WTC11 (cell line): ENCODE results near the gene BCL2A1. TPM values are rescaled to one million over a fixed set of nuclear protein-coding genes. Genes with fewer than 3 reads are reported as not detected.
"Not testable (repeated sequence)": the region's sequence is repeated elsewhere in the genome, so short reads cannot be mapped to it uniquely, and the experiment has no call there.

Source experiments
- ATAC-seq: fragments of 200-7000 bp; cut with Tn5 transposase; 2 replicates; pipeline ENCODE4 v1.10.0; 2021; ENCODE audit warnings: mild to moderate bottlenecking, moderate library complexity
- CTCF ChIA-PET: fragments of 300-600 bp; sonication (Branson Sonifier 250); formaldehyde crosslinking; loops from one replicate; lab custom pipeline; 2021; ENCODE audit warnings: antibody characterized with exemption; lab: Charles Lee
- POLR2A ChIA-PET: fragments of 350-600 bp; sonication (Branson Sonifier 250); formaldehyde crosslinking; loops from one replicate; lab custom pipeline; 2021; ENCODE audit warnings: antibody characterized with exemption; lab: Charles Lee
- DNase-seq: peaks from one replicate; pipeline ENCODE4 v3.0.0; 2021; ENCODE audit warnings: low spot score
- H3K27ac Mint-ChIP-seq: 2 replicates; pipeline ENCODE4 v1.8.0; 2021; ENCODE audit warnings: mixed read lengths
- H3K27me3 Mint-ChIP-seq: 2 replicates; pipeline ENCODE4 v1.8.0; 2021; ENCODE audit warnings: low read depth, mild to moderate bottlenecking, moderate library complexity, mixed read lengths
- H3K36me3 Mint-ChIP-seq: 2 replicates; pipeline ENCODE4 v1.8.0; 2021; ENCODE audit warnings: mixed read lengths
- H3K4me1 Mint-ChIP-seq: 2 replicates; pipeline ENCODE4 v1.8.0; 2022; ENCODE audit warnings: mixed read lengths
- H3K4me3 Mint-ChIP-seq: 2 replicates; pipeline ENCODE4 v1.8.0; 2021; ENCODE audit warnings: mild to moderate bottlenecking, moderate library complexity, mixed read lengths
- H3K9me3 Mint-ChIP-seq: 2 replicates; pipeline ENCODE4 v1.8.0; 2021; ENCODE audit warnings: mixed read lengths
- AFF4 ChIP-seq: sonication (generic); formaldehyde crosslinking; IDR thresholded peaks from 2 replicates; pipeline ENCODE4 v1.8.1; 2023; ENCODE audit warnings: mild to moderate bottlenecking, missing genetic modification reagents, borderline replicate concordance
- FOXJ3 ChIP-seq: sonication (generic); formaldehyde crosslinking; IDR thresholded peaks from 2 replicates; pipeline ENCODE4 v1.9.0; 2021; ENCODE audit warnings: missing genetic modification reagents, mild to moderate bottlenecking, borderline replicate concordance
- JAZF1 ChIP-seq: fragments of 250-450 bp; sonication (Bioruptor Pico); IDR thresholded peaks from 2 replicates; pipeline ENCODE4 v1.9.0; 2021; ENCODE audit warnings: moderate library complexity, mild to moderate bottlenecking, inconsistent platforms
- MLX ChIP-seq: sonication (generic); formaldehyde crosslinking; IDR thresholded peaks from 2 replicates; pipeline ENCODE4 v1.8.1; 2023; ENCODE audit warnings: mild to moderate bottlenecking, missing genetic modification reagents, moderate library complexity
- NFATC4 ChIP-seq: fragments of 250-450 bp; sonication (Bioruptor Pico); IDR thresholded peaks from 2 replicates; pipeline ENCODE4 v1.9.0; 2021; ENCODE audit warnings: mild to moderate bottlenecking
- NFE2L1 ChIP-seq: sonication (generic); formaldehyde crosslinking; IDR thresholded peaks from 2 replicates; pipeline ENCODE4 v1.8.1; 2023; ENCODE audit warnings: missing genetic modification reagents
- NR3C1 ChIP-seq: sonication (generic); formaldehyde crosslinking; conservative IDR thresholded peaks from 2 replicates; pipeline ENCODE4 v1.8.1; 2023; ENCODE audit warnings: low read depth, mild to moderate bottlenecking, missing genetic modification reagents
- RORB ChIP-seq: fragments of 250-450 bp; sonication (Bioruptor Pico); IDR thresholded peaks from 2 replicates; pipeline ENCODE4 v1.9.0; 2021; ENCODE audit warnings: mild to moderate bottlenecking
- TEAD1 ChIP-seq: sonication (generic); formaldehyde crosslinking; IDR thresholded peaks from 2 replicates; pipeline ENCODE4 v1.8.0; 2022; ENCODE audit warnings: mild to moderate bottlenecking, missing genetic modification reagents
- TP53 ChIP-seq: sonication (generic); formaldehyde crosslinking; IDR thresholded peaks from 2 replicates; pipeline ENCODE4 v1.8.1; 2023; ENCODE audit warnings: mild to moderate bottlenecking, missing genetic modification reagents
- USF1 ChIP-seq: sonication (generic); formaldehyde crosslinking; IDR thresholded peaks from 2 replicates; pipeline ENCODE4 v1.8.0; 2022; ENCODE audit warnings: mild to moderate bottlenecking, missing genetic modification reagents
- ZNF121 ChIP-seq: sonication (generic); formaldehyde crosslinking; IDR thresholded peaks from 2 replicates; pipeline ENCODE4 v1.8.0; 2023; ENCODE audit warnings: missing genetic modification reagents
- ZNF138 ChIP-seq: sonication (generic); formaldehyde crosslinking; conservative IDR thresholded peaks from 2 replicates; pipeline ENCODE4 v1.8.1; 2022; ENCODE audit warnings: mild to moderate bottlenecking, moderate library complexity, missing genetic modification reagents
- ZNF263 ChIP-seq: sonication (generic); formaldehyde crosslinking; IDR thresholded peaks from 2 replicates; pipeline ENCODE4 v1.8.1; 2022; ENCODE audit warnings: low read depth, mild to moderate bottlenecking, moderate library complexity, missing genetic modification reagents
- total RNA-seq: library from RNA; stranded (reverse); gene quantifications from 3 replicates; pipeline ENCODE4 v1.2.3, GENCODE V29; 2021
- TF ChIP-seq, protein P1 (sequence below): sonication (generic); formaldehyde crosslinking; IDR thresholded peaks from 2 replicates; pipeline ENCODE4 v1.8.1; 2022; ENCODE audit warnings: low read depth, missing genetic modification reagents, borderline replicate concordance
- TF ChIP-seq, protein P2 (sequence below): sonication (generic); formaldehyde crosslinking; IDR thresholded peaks from 2 replicates; pipeline ENCODE4 v1.8.0; 2022; ENCODE audit warnings: mild to moderate bottlenecking, missing genetic modification reagents
- TF ChIP-seq, protein P3 (sequence below): sonication (generic); formaldehyde crosslinking; IDR thresholded peaks from 2 replicates; pipeline ENCODE4 v1.8.1; 2023; ENCODE audit warnings: mild to moderate bottlenecking, missing genetic modification reagents

The BCL2A1 gene
- total RNA-seq, 1 experiment from 2014 or later = 0.28 TPM

GRCh38 chr15:79964232-79964805 lies 6.7 kb downstream of the BCL2A1 start:
- ATAC-seq (no peak), DNase-seq (no peak)
- H3K4me3 Mint-ChIP-seq = no peak overlapping the region
- H3K27ac Mint-ChIP-seq = no peak overlapping the region
- no peaks in the 10 kb centered on the region for H3K27me3 Mint-ChIP-seq
- TF ChIP-seq, protein P1, sequence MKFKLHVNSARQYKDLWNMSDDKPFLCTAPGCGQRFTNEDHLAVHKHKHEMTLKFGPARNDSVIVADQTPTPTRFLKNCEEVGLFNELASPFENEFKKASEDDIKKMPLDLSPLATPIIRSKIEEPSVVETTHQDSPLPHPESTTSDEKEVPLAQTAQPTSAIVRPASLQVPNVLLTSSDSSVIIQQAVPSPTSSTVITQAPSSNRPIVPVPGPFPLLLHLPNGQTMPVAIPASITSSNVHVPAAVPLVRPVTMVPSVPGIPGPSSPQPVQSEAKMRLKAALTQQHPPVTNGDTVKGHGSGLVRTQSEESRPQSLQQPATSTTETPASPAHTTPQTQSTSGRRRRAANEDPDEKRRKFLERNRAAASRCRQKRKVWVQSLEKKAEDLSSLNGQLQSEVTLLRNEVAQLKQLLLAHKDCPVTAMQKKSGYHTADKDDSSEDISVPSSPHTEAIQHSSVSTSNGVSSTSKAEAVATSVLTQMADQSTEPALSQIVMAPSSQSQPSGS = no peak
- TF ChIP-seq, protein P2, sequence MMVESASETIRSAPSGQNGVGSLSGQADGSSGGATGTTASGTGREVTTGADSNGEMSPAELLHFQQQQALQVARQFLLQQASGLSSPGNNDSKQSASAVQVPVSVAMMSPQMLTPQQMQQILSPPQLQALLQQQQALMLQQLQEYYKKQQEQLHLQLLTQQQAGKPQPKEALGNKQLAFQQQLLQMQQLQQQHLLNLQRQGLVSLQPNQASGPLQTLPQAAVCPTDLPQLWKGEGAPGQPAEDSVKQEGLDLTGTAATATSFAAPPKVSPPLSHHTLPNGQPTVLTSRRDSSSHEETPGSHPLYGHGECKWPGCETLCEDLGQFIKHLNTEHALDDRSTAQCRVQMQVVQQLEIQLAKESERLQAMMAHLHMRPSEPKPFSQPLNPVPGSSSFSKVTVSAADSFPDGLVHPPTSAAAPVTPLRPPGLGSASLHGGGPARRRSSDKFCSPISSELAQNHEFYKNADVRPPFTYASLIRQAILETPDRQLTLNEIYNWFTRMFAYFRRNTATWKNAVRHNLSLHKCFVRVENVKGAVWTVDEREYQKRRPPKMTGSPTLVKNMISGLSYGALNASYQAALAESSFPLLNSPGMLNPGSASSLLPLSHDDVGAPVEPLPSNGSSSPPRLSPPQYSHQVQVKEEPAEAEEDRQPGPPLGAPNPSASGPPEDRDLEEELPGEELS (CRISPR knock-in tag) = no peak
- no peak for TF ChIP-seq NR3C1 (CRISPR knock-in tag)
- no peak for TF ChIP-seq NFATC4 (CRISPR knock-in tag)
- TF ChIP-seq FOXJ3 (CRISPR knock-in tag) = no peak
- H3K36me3 Mint-ChIP-seq = no peaks in the 10 kb centered on the region
- H3K9me3 Mint-ChIP-seq = no peaks in the 10 kb centered on the region
- POLR2A ChIA-PET = no interaction called here
- CTCF ChIA-PET = no interaction called here
- H3K4me1 Mint-ChIP-seq = peaks cover 10% of the 10 kb centered on the region

DNA sequence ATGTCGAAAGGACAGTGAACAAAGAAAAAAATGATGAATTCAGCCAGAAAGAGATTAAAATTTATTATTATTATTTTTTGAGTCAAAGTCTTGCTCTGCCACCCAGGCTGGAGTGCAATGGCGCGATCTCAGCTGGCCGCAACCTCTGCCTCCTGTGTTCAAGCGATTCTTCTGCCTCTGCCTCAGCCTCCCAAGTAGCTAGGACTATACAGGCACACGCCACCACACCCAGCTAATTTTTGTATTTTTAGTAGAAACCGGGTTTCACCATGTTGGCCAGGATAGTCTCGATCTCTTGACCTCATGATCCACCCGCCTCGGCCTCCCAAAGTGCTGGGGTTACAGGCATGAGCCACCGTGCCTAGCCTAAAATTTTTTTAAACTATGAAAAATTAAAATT lies 8.1 kb downstream of the BCL2A1 start:
- H3K4me1 Mint-ChIP-seq, POLR2A ChIA-PET, CTCF ChIA-PET, DNase-seq, ATAC-seq, H3K4me3 Mint-ChIP-seq, H3K9me3 Mint-ChIP-seq, H3K36me3 Mint-ChIP-seq, H3K27me3 Mint-ChIP-seq, H3K27ac Mint-ChIP-seq: not testable (repeated sequence)

DNA sequence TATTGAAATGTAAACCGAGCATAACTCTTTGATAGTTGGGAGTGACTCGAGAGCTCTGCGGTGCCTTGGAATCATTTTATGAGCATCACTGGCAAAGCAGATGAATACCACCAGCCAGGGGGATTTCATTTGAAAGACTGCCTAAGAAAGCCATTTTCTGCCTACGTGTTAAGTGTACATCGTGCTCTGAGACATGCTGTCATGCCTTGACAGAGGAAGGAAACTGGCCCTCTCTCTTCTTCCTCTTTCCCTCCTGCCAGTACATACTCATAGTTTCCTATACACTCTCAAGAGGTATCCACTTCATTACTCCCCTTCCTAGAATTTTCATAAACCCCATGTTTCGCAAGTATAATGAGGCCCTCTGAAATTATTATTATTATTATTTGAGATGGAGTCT lies 8.8 kb downstream of the BCL2A1 start:
- CTCF ChIA-PET = no interaction called here
- ATAC-seq (no peak), DNase-seq (no peak)
- no peaks in the 10 kb centered on the region for H3K9me3 Mint-ChIP-seq
- H3K4me3 Mint-ChIP-seq = no peak overlapping the region
- peaks cover 5% of the 10 kb centered on the region for H3K4me1 Mint-ChIP-seq
- no peaks in the 10 kb centered on the region for H3K27me3 Mint-ChIP-seq
- H3K27ac Mint-ChIP-seq = no peak overlapping the region
- H3K36me3 Mint-ChIP-seq = no peaks in the 10 kb centered on the region
- POLR2A ChIA-PET = no interaction called here
- TF ChIP-seq RORB (CRISPR knock-in tag) = no peak
- TF ChIP-seq TEAD1 (CRISPR knock-in tag) = no peak
- no peak for TF ChIP-seq MLX (CRISPR knock-in tag)
- TF ChIP-seq, protein P1 = no peak
- TF ChIP-seq ZNF263 (CRISPR knock-in tag) = no peak
- TF ChIP-seq JAZF1 (CRISPR knock-in tag) = no peak
- TF ChIP-seq USF1 (CRISPR knock-in tag) = no peak
- TF ChIP-seq, protein P3, sequence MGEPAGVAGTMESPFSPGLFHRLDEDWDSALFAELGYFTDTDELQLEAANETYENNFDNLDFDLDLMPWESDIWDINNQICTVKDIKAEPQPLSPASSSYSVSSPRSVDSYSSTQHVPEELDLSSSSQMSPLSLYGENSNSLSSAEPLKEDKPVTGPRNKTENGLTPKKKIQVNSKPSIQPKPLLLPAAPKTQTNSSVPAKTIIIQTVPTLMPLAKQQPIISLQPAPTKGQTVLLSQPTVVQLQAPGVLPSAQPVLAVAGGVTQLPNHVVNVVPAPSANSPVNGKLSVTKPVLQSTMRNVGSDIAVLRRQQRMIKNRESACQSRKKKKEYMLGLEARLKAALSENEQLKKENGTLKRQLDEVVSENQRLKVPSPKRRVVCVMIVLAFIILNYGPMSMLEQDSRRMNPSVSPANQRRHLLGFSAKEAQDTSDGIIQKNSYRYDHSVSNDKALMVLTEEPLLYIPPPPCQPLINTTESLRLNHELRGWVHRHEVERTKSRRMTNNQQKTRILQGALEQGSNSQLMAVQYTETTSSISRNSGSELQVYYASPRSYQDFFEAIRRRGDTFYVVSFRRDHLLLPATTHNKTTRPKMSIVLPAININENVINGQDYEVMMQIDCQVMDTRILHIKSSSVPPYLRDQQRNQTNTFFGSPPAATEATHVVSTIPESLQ = no peak
- no peak for TF ChIP-seq NFE2L1
- TF ChIP-seq AFF4 (CRISPR knock-in tag) = no peak
- no peak for TF ChIP-seq ZNF138 (CRISPR knock-in tag)
- no peak for TF ChIP-seq ZNF121 (CRISPR knock-in tag)
- TF ChIP-seq TP53 (CRISPR knock-in tag) = no peak
